Loucy (cell line): ENCODE data around the gene ANG.

ENCODE experiments used
- EZH2phosphoT487 ChIP-seq: fragments of 200-600 bp; IDR thresholded peaks from 2 replicates; pipeline ENCODE4 v1.6.1; 2018; ENCODE audit warnings: antibody characterized with exemption, mild to moderate bottlenecking, moderate library complexity, borderline replicate concordance
- TF ChIP-seq, protein P1 (sequence below): fragments of 200-600 bp; sonication (generic); conservative IDR thresholded peaks from 2 replicates; pipeline ENCODE4 v1.5.1; 2014; ENCODE audit warnings: mild to moderate bottlenecking, antibody characterized with exemption, low read length

DNA sequence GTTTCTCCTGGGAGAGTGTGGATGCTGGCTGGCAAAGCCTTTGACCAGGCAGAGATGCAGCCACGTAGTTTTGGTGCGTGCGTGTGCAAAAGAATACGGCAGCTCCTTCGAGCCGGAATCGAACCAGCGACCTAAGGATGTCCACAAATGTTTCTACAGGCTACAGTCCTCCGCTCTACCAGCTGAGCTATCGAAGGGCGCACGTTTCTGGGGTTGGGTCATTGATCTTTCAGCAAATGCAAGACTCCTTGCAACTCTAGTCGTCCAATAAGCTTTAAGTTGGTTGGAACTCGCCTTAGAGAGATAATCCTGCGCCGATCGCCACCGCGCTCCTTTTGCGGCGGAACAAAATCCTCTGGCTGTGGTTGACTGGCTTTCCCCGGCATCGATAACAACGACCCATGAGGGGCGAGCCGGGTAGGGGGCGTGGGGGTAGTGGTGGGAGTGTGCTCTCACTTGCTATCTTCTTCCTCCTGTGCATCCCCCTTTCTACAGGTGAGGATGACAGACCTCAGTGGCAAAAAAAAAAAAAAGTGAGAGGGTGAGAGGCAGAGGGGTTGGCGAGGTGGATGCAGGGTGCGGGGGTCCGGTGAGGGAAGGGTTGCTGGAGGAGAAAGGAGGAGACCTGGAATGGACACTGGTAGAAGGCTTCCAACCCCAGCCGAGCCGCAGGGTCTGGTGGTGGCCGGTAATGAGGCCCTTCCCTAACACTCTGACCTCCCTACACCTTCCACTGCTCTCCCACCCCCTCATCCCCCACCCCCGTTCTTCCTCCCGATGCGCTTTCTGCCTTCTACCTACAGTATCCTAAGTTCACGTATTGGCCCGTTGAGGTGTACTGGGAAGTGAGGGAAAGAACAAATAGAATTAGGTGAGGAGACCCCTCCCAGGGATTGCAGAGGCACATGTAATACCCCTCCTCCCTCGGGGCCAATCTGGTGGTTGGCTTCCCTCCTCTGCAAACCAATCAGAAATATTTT, 35.3 kb upstream of the ANG start:
- TF ChIP-seq, protein P1, sequence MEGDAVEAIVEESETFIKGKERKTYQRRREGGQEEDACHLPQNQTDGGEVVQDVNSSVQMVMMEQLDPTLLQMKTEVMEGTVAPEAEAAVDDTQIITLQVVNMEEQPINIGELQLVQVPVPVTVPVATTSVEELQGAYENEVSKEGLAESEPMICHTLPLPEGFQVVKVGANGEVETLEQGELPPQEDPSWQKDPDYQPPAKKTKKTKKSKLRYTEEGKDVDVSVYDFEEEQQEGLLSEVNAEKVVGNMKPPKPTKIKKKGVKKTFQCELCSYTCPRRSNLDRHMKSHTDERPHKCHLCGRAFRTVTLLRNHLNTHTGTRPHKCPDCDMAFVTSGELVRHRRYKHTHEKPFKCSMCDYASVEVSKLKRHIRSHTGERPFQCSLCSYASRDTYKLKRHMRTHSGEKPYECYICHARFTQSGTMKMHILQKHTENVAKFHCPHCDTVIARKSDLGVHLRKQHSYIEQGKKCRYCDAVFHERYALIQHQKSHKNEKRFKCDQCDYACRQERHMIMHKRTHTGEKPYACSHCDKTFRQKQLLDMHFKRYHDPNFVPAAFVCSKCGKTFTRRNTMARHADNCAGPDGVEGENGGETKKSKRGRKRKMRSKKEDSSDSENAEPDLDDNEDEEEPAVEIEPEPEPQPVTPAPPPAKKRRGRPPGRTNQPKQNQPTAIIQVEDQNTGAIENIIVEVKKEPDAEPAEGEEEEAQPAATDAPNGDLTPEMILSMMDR: no peak
- TF ChIP-seq EZH2phosphoT487: no peak
